Keratinocyte (primary cell): ENCODE measurements around the gene PTPN6. TPM values are rescaled to one million over a fixed set of nuclear protein-coding genes. Genes with fewer than 3 reads are reported as not detected.

ENCODE experiments used
- DNase-seq: peaks from one replicate; pipeline ENCODE4 v3.0.0-alpha.2; 2011; ENCODE audit warnings: low read depth, missing footprints, low spot score
- FAIRE-seq: peaks from 2 replicates; lab custom pipeline; 2011; peaks lifted over from hg19 to GRCh38; lab: Jason Lieb, UNC
- H2AFZ ChIP-seq: 2 replicates; pipeline ENCODE4 v1.6.0; 2012; ENCODE audit warnings: low read length, control low read depth, inconsistent platforms; ENCODE audit not compliant: control insufficient read depth
- H3K27ac ChIP-seq: 2 replicates; pipeline ENCODE4 v1.5.1; 2011; ENCODE audit warnings: low read length; ENCODE audit not compliant: control insufficient read depth, insufficient read depth
- H3K27me3 ChIP-seq: 3 replicates; pipeline ENCODE4 v1.6.0; 2011; ENCODE audit warnings: low read length; ENCODE audit not compliant: control insufficient read depth, insufficient read depth; ENCODE audit errors: extremely low read depth
- H3K36me3 ChIP-seq, 2 experiments: 2 replicates in 1 of 2; 3 replicates in 1 of 2; pipeline ENCODE4 v1.5.1; 2011; ENCODE audit warnings: low read length in 2 of 2, mild to moderate bottlenecking in 1 of 2; ENCODE audit not compliant: control insufficient read depth in 2 of 2, insufficient read depth in 2 of 2; ENCODE audit errors: extremely low read depth in 1 of 2
- H3K4me1 ChIP-seq: 3 replicates; pipeline ENCODE4 v1.5.1; 2011; ENCODE audit warnings: low read length; ENCODE audit not compliant: control insufficient read depth, insufficient read depth; ENCODE audit errors: extremely low read depth
- H3K4me2 ChIP-seq: 3 replicates; pipeline ENCODE4 v1.6.0; 2011; ENCODE audit warnings: low read depth, low read length; ENCODE audit not compliant: control insufficient read depth, insufficient read depth; ENCODE audit errors: extremely low read depth
- H3K4me3 ChIP-seq, 3 experiments: fragments of 200-600 bp in 1 of 3; sonication (generic) in 1 of 3; 2 replicates in 2 of 3; 3 replicates in 1 of 3; pipeline ENCODE4 v1.5.1; 2011 to 2016; ENCODE audit warnings: low read length in 3 of 3, mild to moderate bottlenecking in 3 of 3, control low read depth in 2 of 3, inconsistent platforms in 1 of 3, low read depth in 1 of 3, mixed read lengths in 1 of 3, mixed run types in 1 of 3, moderate library complexity in 1 of 3; ENCODE audit not compliant: control insufficient read depth in 2 of 3, insufficient read depth in 2 of 3; ENCODE audit errors: extremely low read depth in 1 of 3
- H3K79me2 ChIP-seq: 2 replicates; pipeline ENCODE4 v1.6.0; 2012; ENCODE audit warnings: low read length; ENCODE audit not compliant: control insufficient read depth, insufficient read depth
- H3K9ac ChIP-seq: 3 replicates; pipeline ENCODE4 v1.6.0; 2011; ENCODE audit warnings: low read length; ENCODE audit not compliant: control insufficient read depth, insufficient read depth; ENCODE audit errors: extremely low read depth
- H3K9me1 ChIP-seq: 3 replicates; pipeline ENCODE4 v1.6.0; 2011; ENCODE audit warnings: low read length; ENCODE audit not compliant: control insufficient read depth, insufficient read depth; ENCODE audit errors: extremely low read depth
- H3K9me3 ChIP-seq: 2 replicates; pipeline ENCODE4 v1.5.1; 2012; ENCODE audit warnings: low read depth, low read length; ENCODE audit not compliant: control insufficient read depth
- H4K20me1 ChIP-seq: 3 replicates; pipeline ENCODE4 v1.6.0; 2011; ENCODE audit warnings: low read length; ENCODE audit not compliant: control insufficient read depth, insufficient read depth; ENCODE audit errors: extremely low read depth
- CTCF ChIP-seq, 3 experiments: IDR thresholded peaks in 1 of 3; conservative IDR thresholded peaks in 1 of 3; optimal IDR thresholded peaks in 1 of 3; 2 replicates in 2 of 3; 3 replicates in 1 of 3; pipeline versions ENCODE3 to v1.5.1; 2011; ENCODE audit warnings: low read length in 3 of 3, mild to moderate bottlenecking in 3 of 3, moderate library complexity in 2 of 3, control low read depth in 1 of 3, inconsistent platforms in 1 of 3; ENCODE audit not compliant: insufficient read depth in 2 of 3; ENCODE audit errors: extremely low read depth in 1 of 3
- EZH2 ChIP-seq: IDR thresholded peaks from one replicate; pipeline ENCODE4 v1.6.1; 2012; ENCODE audit warnings: inconsistent platforms, mild to moderate bottlenecking, low read length, moderate library complexity
- dilution Hi-C: fragments of 300-500 bp; cut with MboI; formaldehyde crosslinking; loops from one replicate; pipeline ENCODE4 v1.7.0; 2020; ENCODE audit warnings: low sequenced_read_pairs; ENCODE audit not compliant: extremely low pct_ligation_motif_present
- polyA plus RNA-seq, 5 experiments: library from polyadenylated mRNA; depleted of rRNA in 3 of 5; stranded (reverse) in 3 of 5; stranded (forward) in 1 of 5; unstranded in 1 of 5; fragments of >200 nt; gene quantifications; 1 replicate in 1 of 5; 2 replicates in 3 of 5; 3 replicates in 1 of 5; pipeline versions ENCODE4 v1.2.1 to v1.2.3, GENCODE V29; 2011 to 2012; ENCODE audit warnings: missing spikeins in 2 of 5, low read depth in 1 of 5, low replicate concordance in 1 of 5

The PTPN6 gene
- polyA plus RNA-seq, 1 donor (not counting 4 experiments of a cell fraction or from before 2014, with no cell fraction given): 18.7 TPM

- Histone ChIP-seq H3K4me3 (peak overlapping the region; percentile 80 to 94 (median 81)), H3K9me1 (no peaks in the 10 kb centered on the region), H2AFZ (peak overlapping the region; percentile 93), H3K27ac (peak overlapping the region; percentile 95), H3K79me2 (peaks cover 35% of the 10 kb centered on the region), H3K9ac (peak overlapping the region; percentile 99), H3K4me2 (peak overlapping the region; percentile 86), H4K20me1 (peaks cover 8% of the 10 kb centered on the region), H3K9me3 (no peaks in the 10 kb centered on the region), H3K36me3 (peaks cover 13 to 23% of the 10 kb centered on the region in 2 experiments), H3K4me1 (peaks cover 53% of the 10 kb centered on the region), H3K27me3 (no peaks in the 10 kb centered on the region)
- DNase-seq (no peak), FAIRE-seq (no peak)
- TF ChIP-seq EZH2: no peak
- peak in 2 of 3 experiments; percentile 41 to 74 for TF ChIP-seq CTCF (optimal IDR thresholded peaks at IDR 0.05 in 1 of 3, IDR thresholded peaks at IDR 0.05 in 1 of 3, conservative IDR thresholded peaks at IDR 0.05 in 1 of 3; ENCODE audit: extremely low read depth in 1 of 3, insufficient read depth in 2 of 3, low read length in 3 of 3)
- dilution Hi-C loops: no loop called here
These were observed 10.6 kb downstream of the PTPN6 start for GRCh38 chr12:6961695-6962284.

GRCh38 chr12:6962285-6963015 is 11.3 kb downstream of the PTPN6 start:
- H3K9ac ChIP-seq: peak overlapping the region; percentile 99

More at GRCh38 chr12:6962285-6963015, 11.3 kb downstream of the PTPN6 start:
- FAIRE-seq (no peak), DNase-seq (no peak)
- Histone ChIP-seq H3K79me2 (peaks cover 42% of the 10 kb centered on the region), H3K36me3 (peaks cover 16 to 29% of the 10 kb centered on the region in 2 experiments), H2AFZ (peak overlapping the region; percentile 61), H3K4me2 (peak overlapping the region; percentile 86), H3K27ac (peak overlapping the region; percentile 95), H3K9me1 (peaks cover 3% of the 10 kb centered on the region), H3K4me3 (peak overlapping the region; percentile 80 to 94 (median 81)), H3K4me1 (peaks cover 53% of the 10 kb centered on the region), H3K9me3 (no peaks in the 10 kb centered on the region), H4K20me1 (peaks cover 8% of the 10 kb centered on the region), H3K27me3 (no peaks in the 10 kb centered on the region)
- dilution Hi-C loops: no loop called here
- TF ChIP-seq EZH2 (no peak), CTCF (optimal IDR thresholded peaks at IDR 0.05 in 1 of 3, IDR thresholded peaks at IDR 0.05 in 1 of 3, conservative IDR thresholded peaks at IDR 0.05 in 1 of 3; ENCODE audit: extremely low read depth in 1 of 3, insufficient read depth in 2 of 3, low read length in 3 of 3) (no peak)
